KMS-11 (cell line): ENCODE results near the gene CRB1.

ENCODE experiments used
- H2AFZ ChIP-seq: fragments of 200-600 bp; sonication (generic); 2 replicates; pipeline ENCODE4 v1.6.1; 2016; ENCODE audit warnings: antibody characterized with exemption, mixed run types, low read depth
- H3K27ac ChIP-seq: fragments of 200-600 bp; sonication (generic); 2 replicates; pipeline ENCODE4 v1.6.1; 2016; ENCODE audit warnings: mild to moderate bottlenecking, mixed run types
- H3K27me3 ChIP-seq: fragments of 200-600 bp; sonication (generic); 2 replicates; pipeline ENCODE4 v1.6.1; 2017; ENCODE audit warnings: mild to moderate bottlenecking, low read depth, mixed run types, moderate library complexity; ENCODE audit not compliant: insufficient read depth
- H3K36me3 ChIP-seq: fragments of 200-600 bp; sonication (generic); 2 replicates; pipeline ENCODE4 v1.6.1; 2017; ENCODE audit warnings: mild to moderate bottlenecking, mixed run types; ENCODE audit not compliant: insufficient read depth
- H3K4me1 ChIP-seq: fragments of 200-600 bp; sonication (generic); 2 replicates; pipeline ENCODE4 v1.6.1; 2016; ENCODE audit warnings: mild to moderate bottlenecking, low read depth, mixed run types; ENCODE audit not compliant: poor library complexity, severe bottlenecking
- H3K4me2 ChIP-seq: fragments of 200-600 bp; sonication (generic); 2 replicates; pipeline ENCODE4 v1.7.0; 2016; ENCODE audit warnings: mild to moderate bottlenecking, mixed run types
- H3K4me3 ChIP-seq: fragments of 200-600 bp; sonication (generic); IDR thresholded peaks from 2 replicates; pipeline ENCODE4 v1.6.1; 2017; ENCODE audit warnings: low read depth, low read length, mixed read lengths; ENCODE audit not compliant: insufficient read depth
- H3K79me2 ChIP-seq: fragments of 200-600 bp; sonication (generic); 2 replicates; pipeline ENCODE4 v1.6.1; 2016; ENCODE audit warnings: low read depth, mixed run types; ENCODE audit not compliant: insufficient read depth
- H3K9ac ChIP-seq: fragments of 200-600 bp; sonication (generic); 2 replicates; pipeline ENCODE4 v1.6.1; 2016; ENCODE audit warnings: mild to moderate bottlenecking, mixed run types
- H4K20me1 ChIP-seq: fragments of 200-600 bp; sonication (generic); 2 replicates; pipeline ENCODE4 v1.6.1; 2016; ENCODE audit warnings: mild to moderate bottlenecking, mixed run types; ENCODE audit not compliant: insufficient read depth
- TF ChIP-seq, protein P1 (sequence below): fragments of 200-600 bp; sonication (generic); conservative IDR thresholded peaks from 2 replicates; pipeline ENCODE4 v1.6.1; 2017; ENCODE audit warnings: low read depth, mild to moderate bottlenecking, antibody characterized with exemption, low read length, moderate library complexity, mixed read lengths

Gene CRB1

DNA sequence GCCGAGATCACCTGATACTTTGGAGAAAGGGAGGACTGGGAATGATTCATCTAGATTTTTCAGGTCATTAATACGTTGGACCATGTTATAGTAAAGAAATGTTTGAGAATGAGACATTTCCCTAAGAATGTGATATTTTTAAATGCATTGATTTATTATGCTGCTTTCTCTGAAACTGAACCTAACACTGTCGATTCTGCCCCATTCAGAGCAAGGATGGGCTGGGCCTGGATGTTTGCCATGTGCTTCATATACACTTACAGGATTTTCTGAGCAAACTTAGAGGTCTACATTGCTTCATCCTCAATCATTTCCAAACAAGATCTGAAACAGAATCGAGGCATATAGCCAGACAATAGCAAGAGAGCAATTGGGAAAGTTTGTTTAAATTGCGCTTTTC lies 183.3 kb downstream of the CRB1 start:
- Histone ChIP-seq H3K27me3 (no peaks in the 10 kb centered on the region), H3K4me3 (no peak overlapping the region), H3K27ac (no peak overlapping the region), H3K79me2 (no peaks in the 10 kb centered on the region), H4K20me1 (no peaks in the 10 kb centered on the region), H3K36me3 (no peaks in the 10 kb centered on the region), H3K9ac (no peak overlapping the region), H3K4me1 (no peaks in the 10 kb centered on the region), H3K4me2 (no peak overlapping the region), H2AFZ (no peak overlapping the region)
- TF ChIP-seq, protein P1, sequence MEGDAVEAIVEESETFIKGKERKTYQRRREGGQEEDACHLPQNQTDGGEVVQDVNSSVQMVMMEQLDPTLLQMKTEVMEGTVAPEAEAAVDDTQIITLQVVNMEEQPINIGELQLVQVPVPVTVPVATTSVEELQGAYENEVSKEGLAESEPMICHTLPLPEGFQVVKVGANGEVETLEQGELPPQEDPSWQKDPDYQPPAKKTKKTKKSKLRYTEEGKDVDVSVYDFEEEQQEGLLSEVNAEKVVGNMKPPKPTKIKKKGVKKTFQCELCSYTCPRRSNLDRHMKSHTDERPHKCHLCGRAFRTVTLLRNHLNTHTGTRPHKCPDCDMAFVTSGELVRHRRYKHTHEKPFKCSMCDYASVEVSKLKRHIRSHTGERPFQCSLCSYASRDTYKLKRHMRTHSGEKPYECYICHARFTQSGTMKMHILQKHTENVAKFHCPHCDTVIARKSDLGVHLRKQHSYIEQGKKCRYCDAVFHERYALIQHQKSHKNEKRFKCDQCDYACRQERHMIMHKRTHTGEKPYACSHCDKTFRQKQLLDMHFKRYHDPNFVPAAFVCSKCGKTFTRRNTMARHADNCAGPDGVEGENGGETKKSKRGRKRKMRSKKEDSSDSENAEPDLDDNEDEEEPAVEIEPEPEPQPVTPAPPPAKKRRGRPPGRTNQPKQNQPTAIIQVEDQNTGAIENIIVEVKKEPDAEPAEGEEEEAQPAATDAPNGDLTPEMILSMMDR, result no peak

DNA sequence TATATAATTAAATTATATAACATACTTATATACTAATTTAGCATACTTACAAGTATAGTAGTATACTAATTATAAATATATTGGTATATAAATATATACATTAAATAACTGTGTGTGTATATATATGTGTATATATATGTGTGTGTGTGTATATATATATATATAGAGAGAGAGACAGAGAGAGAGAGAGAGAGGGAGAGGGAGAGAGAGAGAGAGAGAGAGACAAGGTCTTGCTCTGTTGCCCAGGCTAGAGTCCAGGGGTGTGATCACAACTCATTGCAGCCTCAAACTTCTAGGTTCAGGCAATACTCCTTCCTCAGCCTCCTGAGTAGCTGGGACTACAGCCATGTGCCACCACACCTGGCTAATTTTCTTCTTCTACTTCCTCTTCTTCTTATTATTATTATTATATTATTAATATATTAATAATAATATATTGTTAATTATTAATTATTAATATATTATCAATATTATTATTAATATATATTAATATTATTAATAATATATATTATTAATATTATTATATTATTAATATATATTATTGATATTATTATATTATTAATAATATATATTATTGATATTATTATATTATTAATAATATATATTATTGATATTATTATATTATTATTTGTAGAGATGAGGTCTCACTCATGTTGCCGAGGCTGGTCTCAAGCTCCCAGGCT lies 185.5 kb downstream of the CRB1 start:
- Histone ChIP-seq H2AFZ (no peak overlapping the region), H3K79me2 (no peaks in the 10 kb centered on the region), H3K4me1 (no peaks in the 10 kb centered on the region), H4K20me1 (no peaks in the 10 kb centered on the region), H3K4me3 (no peak overlapping the region), H3K9ac (no peak overlapping the region), H3K27ac (no peak overlapping the region), H3K27me3 (no peaks in the 10 kb centered on the region), H3K4me2 (no peak overlapping the region), H3K36me3 (no peaks in the 10 kb centered on the region)
- TF ChIP-seq, protein P1, result no peak

DNA sequence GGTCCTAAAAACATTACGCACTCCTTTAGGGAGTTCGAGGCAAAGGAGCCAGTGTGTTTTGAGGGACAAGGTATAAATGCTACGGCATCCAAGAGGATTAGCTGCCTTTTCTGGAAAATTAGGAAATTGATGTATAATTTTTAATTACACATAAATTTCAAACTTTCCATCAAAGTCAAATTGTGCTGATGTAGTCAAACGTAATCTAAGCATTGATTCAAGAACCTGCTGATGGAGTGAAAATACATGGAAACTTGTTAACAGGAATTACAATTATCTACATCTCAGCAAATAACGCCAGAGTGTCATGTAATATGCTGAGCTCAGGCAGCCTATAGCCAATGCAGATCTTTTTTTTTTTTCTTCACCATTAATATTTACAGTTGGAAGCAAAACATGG lies 194.5 kb downstream of the CRB1 start:
- H3K9ac ChIP-seq, result no peak overlapping the region
- no peak overlapping the region for H2AFZ ChIP-seq
- TF ChIP-seq, protein P1, result no peak
- no peak overlapping the region for H3K4me3 ChIP-seq
- H3K4me2 ChIP-seq, result no peak overlapping the region
- H3K79me2 ChIP-seq, result no peaks in the 10 kb centered on the region
- no peaks in the 10 kb centered on the region for H3K36me3 ChIP-seq
- H3K27me3 ChIP-seq, result no peaks in the 10 kb centered on the region
- no peaks in the 10 kb centered on the region for H4K20me1 ChIP-seq
- peaks cover 7% of the 10 kb centered on the region for H3K4me1 ChIP-seq
- H3K27ac ChIP-seq, result no peak overlapping the region

DNA sequence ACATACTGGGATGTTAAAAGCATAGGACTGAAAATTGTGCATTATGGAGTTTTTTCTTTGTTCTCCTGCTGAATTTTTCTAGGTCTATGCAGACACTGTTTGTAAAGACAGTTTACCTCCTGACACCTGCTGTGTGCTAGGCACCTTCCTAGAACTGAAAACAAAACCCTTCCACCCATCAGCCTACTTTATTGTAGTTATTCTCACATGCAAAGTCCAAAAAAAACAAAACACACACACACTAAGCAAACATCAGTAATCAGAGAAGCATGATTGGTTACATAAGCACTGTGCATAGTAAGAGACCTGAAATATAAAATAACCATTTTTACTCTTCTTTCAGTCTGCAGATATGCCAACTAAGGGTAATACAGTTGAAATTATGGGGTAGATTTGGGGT lies 195.1 kb downstream of the CRB1 start:
- no peaks in the 10 kb centered on the region for H3K27me3 ChIP-seq
- no peaks in the 10 kb centered on the region for H4K20me1 ChIP-seq
- H3K79me2 ChIP-seq, result no peaks in the 10 kb centered on the region
- no peaks in the 10 kb centered on the region for H3K36me3 ChIP-seq
- H3K4me3 ChIP-seq, result no peak overlapping the region
- TF ChIP-seq, protein P1, result no peak
- H3K4me2 ChIP-seq, result no peak overlapping the region
- H3K27ac ChIP-seq, result no peak overlapping the region
- H3K9ac ChIP-seq, result no peak overlapping the region
- no peak overlapping the region for H2AFZ ChIP-seq
- H3K4me1 ChIP-seq, result peaks cover 7% of the 10 kb centered on the region
